ENCODE measurements around the gene TLE5. TPM values are rescaled to one million over a fixed set of nuclear protein-coding genes. Genes with fewer than 3 reads are reported as not detected.

The TLE5 gene
- total and polyA plus RNA-seq, 2 donors (not counting 3 experiments of a cell fraction or from before 2014, with no cell fraction given), result 393 to 574 TPM

DNA sequence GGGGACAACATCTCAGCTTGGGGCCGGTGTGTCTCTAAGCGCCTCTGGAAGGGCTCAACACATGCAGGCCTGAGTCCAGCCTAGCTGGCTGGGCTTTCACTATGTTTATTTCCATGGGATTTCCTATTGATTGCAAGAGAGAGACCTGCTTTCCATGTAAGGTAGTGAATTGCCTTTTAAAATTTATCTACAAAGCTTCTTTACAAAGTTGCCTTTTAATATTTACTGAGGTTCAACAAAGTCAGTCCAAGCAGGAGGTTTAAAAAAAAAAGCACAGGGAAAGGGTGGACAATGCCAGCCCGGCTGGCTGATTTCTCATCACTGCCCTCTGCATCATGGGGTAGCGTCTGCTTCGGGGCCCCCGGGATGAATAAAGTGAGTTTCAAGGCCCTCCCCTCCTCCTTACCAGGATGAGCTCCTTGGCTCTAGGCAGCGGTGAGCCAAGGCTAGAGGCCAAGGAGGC, 49.0 kb downstream of the TLE5 start:
- CTCF ChIA-PET, result interaction anchor here (0.5 to 2.9 kb wide), 4 partner anchors 9 to 51 kb away, joined by 3 to 10 read pairs (median 4); no protein-coding TSS in a partner anchor
- FAIRE-seq (no peak), DNase-seq (ENCODE audit: low read depth, low spot score) (no peak)
- no TSS peak for BruUV-seq (replicated peaks)
- H2AFZ ChIP-seq (ENCODE audit: low read depth, low read length), result no peak overlapping the region
- no peaks in the 10 kb centered on the region for H4K20me1 ChIP-seq (replicated peaks; ENCODE audit: control insufficient read depth, extremely low read depth, insufficient read depth, low read length)
- no peak overlapping the region for H3K27ac ChIP-seq (ENCODE audit: insufficient read depth, low read depth, low read length)
- no peak overlapping the region for H3K9ac ChIP-seq (replicated peaks; ENCODE audit: extremely low read depth, insufficient read depth, low read length)
- intact Hi-C loops (cut with micrococcal nuclease) (no loop called here), dilution Hi-C loops (cut with MboI; ENCODE audit: extremely low pct_ligation_motif_present, low sequenced_read_pairs) (no loop called here)
- H3K79me2 ChIP-seq (ENCODE audit: control insufficient read depth, insufficient read depth, low read length), result no peaks in the 10 kb centered on the region
- peaks cover 0 to 35% of the 10 kb centered on the region in 2 experiments for H3K36me3 ChIP-seq (ENCODE audit: control insufficient read depth in 2 of 2, extremely low read depth in 1 of 2, insufficient read depth in 2 of 2, low read length in 2 of 2)
- H3K4me3 ChIP-seq (replicated peaks in 1 of 3; ENCODE audit: insufficient read depth in 1 of 3, low read depth in 1 of 3, low read length in 3 of 3), result no peak overlapping the region
- POLR2A ChIA-PET, result no interaction called here
- no peaks in the 10 kb centered on the region for H3K4me1 ChIP-seq (ENCODE audit: control insufficient read depth, extremely low read depth, insufficient read depth, low read length)
- TF ChIP-seq GATA2 (IDR thresholded peaks at IDR 0.05; ENCODE audit: insufficient read depth, insufficient read length, low read depth, low read length), result no peak
- TF ChIP-seq FOS (IDR thresholded peaks at IDR 0.05; ENCODE audit: borderline replicate concordance, insufficient read depth, low read length), result no peak
- TF ChIP-seq JUN (IDR thresholded peaks at IDR 0.05; ENCODE audit: borderline replicate concordance, insufficient read depth, insufficient read length, low read depth), result no peak
- TF ChIP-seq, protein P1, sequence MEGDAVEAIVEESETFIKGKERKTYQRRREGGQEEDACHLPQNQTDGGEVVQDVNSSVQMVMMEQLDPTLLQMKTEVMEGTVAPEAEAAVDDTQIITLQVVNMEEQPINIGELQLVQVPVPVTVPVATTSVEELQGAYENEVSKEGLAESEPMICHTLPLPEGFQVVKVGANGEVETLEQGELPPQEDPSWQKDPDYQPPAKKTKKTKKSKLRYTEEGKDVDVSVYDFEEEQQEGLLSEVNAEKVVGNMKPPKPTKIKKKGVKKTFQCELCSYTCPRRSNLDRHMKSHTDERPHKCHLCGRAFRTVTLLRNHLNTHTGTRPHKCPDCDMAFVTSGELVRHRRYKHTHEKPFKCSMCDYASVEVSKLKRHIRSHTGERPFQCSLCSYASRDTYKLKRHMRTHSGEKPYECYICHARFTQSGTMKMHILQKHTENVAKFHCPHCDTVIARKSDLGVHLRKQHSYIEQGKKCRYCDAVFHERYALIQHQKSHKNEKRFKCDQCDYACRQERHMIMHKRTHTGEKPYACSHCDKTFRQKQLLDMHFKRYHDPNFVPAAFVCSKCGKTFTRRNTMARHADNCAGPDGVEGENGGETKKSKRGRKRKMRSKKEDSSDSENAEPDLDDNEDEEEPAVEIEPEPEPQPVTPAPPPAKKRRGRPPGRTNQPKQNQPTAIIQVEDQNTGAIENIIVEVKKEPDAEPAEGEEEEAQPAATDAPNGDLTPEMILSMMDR (IDR thresholded peaks at IDR 0.05; ENCODE audit: extremely low read depth in 1 of 2, insufficient read depth in 1 of 2, low read depth in 1 of 2, low read length in 2 of 2), result no peak
- TF ChIP-seq POLR2AphosphoS5 (IDR thresholded peaks at IDR 0.05; ENCODE audit: insufficient read depth, low read depth, low read length), result no peak
- TF ChIP-seq MYC (IDR thresholded peaks at IDR 0.05; ENCODE audit: low read depth, low read length), result no peak
- TF ChIP-seq, protein P2, sequence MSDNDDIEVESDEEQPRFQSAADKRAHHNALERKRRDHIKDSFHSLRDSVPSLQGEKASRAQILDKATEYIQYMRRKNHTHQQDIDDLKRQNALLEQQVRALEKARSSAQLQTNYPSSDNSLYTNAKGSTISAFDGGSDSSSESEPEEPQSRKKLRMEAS (IDR thresholded peaks at IDR 0.05; ENCODE audit: insufficient read depth, insufficient read length), result no peak
- TF ChIP-seq EZH2 (IDR thresholded peaks at IDR 0.05; ENCODE audit: borderline replicate concordance, low read depth, low read length, severe bottlenecking), result no peak
- TF ChIP-seq POLR2A (IDR thresholded peaks at IDR 0.05; ENCODE audit: low read depth, low read length), result no peak
- H3K27me3 ChIP-seq (ENCODE audit: control insufficient read depth in 2 of 2, insufficient read depth in 2 of 2, low read length in 2 of 2), result no peaks in the 10 kb centered on the region
- no peak overlapping the region for H3K4me2 ChIP-seq (ENCODE audit: insufficient read depth, low read length)
- H3K9me3 ChIP-seq (replicated peaks; ENCODE audit: control insufficient read depth, insufficient read depth, low read length), result no peaks in the 10 kb centered on the region
- no peaks in the 10 kb centered on the region for H3K9me1 ChIP-seq (replicated peaks; ENCODE audit: control insufficient read depth, extremely low read depth, insufficient read depth, low read length)

Data from endothelial cell of umbilical vein (primary cell).